AG10803 (cell line): ENCODE data around the gene E2F6.
A peak's percentile ranks its signal among the peaks of the same experiment; 100 is the strongest.

Source experiments
- DNase-seq: peaks from one replicate; pipeline ENCODE4 v3.0.0; 2010; ENCODE audit warnings: low read depth
- H3K4me3 ChIP-seq: 2 replicates; pipeline ENCODE4 v1.5.1; 2011; ENCODE audit warnings: mild to moderate bottlenecking, low read length, control low read depth
- TF ChIP-seq, protein P1 (sequence below): conservative IDR thresholded peaks from 2 replicates; pipeline ENCODE4 v1.5.1; 2011; ENCODE audit warnings: mild to moderate bottlenecking, low read length, control low read depth, inconsistent platforms

Gene E2F6

GRCh38 chr2:11438555-11439080 lies 27.3 kb downstream of the E2F6 start:
- no peak overlapping the region for H3K4me3 ChIP-seq
- TF ChIP-seq, protein P1, sequence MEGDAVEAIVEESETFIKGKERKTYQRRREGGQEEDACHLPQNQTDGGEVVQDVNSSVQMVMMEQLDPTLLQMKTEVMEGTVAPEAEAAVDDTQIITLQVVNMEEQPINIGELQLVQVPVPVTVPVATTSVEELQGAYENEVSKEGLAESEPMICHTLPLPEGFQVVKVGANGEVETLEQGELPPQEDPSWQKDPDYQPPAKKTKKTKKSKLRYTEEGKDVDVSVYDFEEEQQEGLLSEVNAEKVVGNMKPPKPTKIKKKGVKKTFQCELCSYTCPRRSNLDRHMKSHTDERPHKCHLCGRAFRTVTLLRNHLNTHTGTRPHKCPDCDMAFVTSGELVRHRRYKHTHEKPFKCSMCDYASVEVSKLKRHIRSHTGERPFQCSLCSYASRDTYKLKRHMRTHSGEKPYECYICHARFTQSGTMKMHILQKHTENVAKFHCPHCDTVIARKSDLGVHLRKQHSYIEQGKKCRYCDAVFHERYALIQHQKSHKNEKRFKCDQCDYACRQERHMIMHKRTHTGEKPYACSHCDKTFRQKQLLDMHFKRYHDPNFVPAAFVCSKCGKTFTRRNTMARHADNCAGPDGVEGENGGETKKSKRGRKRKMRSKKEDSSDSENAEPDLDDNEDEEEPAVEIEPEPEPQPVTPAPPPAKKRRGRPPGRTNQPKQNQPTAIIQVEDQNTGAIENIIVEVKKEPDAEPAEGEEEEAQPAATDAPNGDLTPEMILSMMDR, result no peak
- DNase-seq, result no peak

DNA sequence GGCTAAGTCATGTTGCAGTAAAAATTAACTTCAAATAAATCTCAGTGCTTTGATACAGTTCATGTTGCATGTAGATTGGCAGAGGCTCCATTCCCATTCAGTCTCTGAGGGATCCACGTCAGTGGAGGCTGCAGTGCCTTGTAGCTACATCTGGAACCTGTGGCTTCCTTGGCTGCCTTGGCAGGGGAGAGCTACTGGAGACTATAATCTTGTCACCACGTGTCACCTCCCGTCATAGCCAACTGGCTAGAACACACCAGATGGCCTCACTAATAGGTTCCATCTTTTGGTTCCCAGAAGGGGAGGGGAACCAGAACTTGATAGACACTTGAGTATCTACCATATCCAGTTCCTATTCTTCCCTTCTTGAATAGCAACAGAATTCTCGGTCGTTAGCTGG lies 28.4 kb downstream of the E2F6 start:
- no peak overlapping the region for H3K4me3 ChIP-seq
- peak; percentile 32 for DNase-seq
- TF ChIP-seq, protein P1, result no peak

DNA sequence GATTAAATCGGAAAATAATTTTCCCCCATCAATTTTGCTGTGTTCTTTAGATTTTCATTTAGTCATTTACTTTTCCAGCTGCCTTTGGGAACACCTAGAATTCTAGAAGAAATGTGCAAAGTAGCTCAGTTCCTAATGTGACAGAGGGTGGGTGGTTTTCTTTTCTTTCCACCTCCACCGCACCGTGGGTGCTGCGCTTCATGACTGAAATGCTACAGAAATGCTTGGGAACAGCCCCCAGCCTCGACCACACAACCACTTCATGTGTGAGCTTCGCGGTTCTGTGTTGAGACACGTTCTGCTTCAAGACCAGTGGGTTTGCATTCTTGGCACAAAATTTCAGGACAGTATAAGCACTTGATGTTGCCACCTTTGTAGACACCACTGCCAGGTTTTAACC lies 30.9 kb downstream of the E2F6 start:
- TF ChIP-seq, protein P1, result no peak
- DNase-seq, result no peak
- no peak overlapping the region for H3K4me3 ChIP-seq

DNA sequence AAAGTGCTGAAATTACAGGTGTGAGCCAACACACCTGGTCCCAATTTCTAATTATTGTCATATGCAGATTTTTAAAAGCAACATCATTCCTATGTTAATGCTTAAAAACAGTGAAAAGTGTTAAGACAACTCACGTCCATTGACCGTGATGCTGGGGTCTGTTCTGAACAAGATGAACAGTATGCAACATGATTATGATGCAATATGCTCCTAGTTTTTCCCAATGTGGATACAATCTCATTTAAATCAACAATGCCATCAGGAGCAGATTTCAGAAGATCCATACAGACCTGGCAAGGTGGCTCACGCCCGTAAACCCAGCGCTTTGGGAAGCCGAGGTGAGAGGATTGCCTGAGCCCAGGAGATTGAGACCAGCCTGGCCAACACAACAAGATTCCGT lies 31.5 kb downstream of the E2F6 start:
- TF ChIP-seq, protein P1, result no peak
- H3K4me3 ChIP-seq, result no peak overlapping the region
- no peak for DNase-seq

DNA sequence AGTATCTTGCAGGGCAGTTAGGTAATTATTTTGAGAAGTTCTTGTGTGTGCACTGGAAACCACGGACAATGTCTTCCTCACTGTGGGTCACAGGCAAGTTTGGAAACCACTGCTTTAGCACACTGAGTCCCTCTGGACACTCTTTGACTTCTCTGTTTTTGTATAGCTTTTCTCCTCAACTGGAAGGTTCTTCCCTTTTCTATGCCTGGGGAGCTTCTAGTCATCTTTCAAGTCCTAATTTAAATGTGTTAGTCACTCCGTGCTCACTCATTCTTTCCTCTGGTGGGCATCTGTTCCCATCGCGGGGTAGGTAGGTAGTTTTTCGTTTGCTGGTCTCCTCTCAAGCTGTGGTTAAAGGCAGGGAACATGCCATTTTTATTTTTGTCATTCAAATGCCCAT lies 32.1 kb downstream of the E2F6 start:
- DNase-seq, result no peak
- TF ChIP-seq, protein P1, result no peak
- H3K4me3 ChIP-seq, result no peak overlapping the region

DNA sequence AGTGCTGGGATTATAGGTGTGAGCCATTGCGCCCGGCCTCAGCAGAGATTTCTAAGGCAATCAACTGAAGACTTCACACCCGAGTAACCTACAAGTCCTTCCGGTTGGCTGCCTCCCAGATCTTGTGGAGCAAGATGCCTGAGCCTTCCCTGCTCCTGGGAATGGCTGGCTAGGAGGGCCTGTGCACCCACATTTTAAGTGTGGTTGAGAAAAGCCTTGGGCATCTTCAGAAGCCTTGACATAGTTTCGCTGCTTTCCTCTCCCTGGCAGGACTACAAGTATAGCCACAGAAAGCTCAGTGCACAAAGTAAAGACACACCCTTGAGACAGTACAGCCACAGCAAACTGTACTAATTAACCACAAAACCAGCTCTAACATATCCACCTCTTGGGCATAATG lies 35.2 kb downstream of the E2F6 start:
- no peak overlapping the region for H3K4me3 ChIP-seq
- TF ChIP-seq, protein P1, result no peak
- DNase-seq, result no peak

DNA sequence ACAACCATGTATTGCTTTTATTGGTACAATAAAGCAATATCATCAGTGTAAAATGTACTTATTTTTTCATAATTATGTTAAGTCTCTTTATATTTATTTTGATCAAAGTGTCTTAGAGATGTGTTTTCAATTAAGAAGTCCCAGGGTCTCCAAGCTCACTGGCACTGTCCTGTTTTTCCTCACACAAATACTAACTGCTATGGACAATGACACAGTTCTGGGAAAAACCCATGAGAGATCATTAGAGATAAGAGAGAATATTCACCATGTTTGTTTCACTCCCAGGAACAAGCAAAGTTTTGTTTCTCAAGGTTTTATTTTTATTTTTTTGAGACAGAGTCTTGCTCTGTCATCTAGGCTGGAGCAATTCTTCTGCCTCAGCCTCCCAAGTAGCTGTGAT lies 38.7 kb downstream of the E2F6 start:
- H3K4me3 ChIP-seq, result no peak overlapping the region
- TF ChIP-seq, protein P1, result no peak
- DNase-seq, result no peak
